ENCODE data around the gene AKT1.

The AKT1 gene

DNA sequence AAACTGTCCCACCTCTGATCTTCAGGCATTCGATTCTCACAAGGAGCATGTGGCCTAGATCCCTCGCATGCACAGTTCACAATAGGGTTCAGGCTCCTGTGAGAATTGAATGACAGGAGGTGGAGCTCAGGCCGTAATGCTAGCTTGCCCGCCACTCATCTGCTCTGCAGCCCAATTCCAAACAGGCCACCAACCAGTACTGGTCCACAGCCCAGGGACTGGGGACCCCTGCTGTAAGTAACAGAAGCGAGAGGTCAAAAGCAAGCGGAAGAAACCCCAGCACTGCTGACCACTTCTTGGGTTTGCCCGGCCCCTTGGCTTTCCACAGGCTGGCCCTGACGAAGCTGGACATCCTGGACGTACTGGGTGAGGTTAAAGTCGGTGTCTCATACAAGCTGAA is 51.1 kb downstream of the AKT1 start:
- H3K4me3 ChIP-seq (replicated peaks; ENCODE audit: low read depth, low read length), result no peak overlapping the region
- no peak for TF ChIP-seq CTCF (IDR thresholded peaks at IDR 0.05; ENCODE audit: low read length, missing control alignments)
- DNase-seq (ENCODE audit: low read depth), result no peak

DNA sequence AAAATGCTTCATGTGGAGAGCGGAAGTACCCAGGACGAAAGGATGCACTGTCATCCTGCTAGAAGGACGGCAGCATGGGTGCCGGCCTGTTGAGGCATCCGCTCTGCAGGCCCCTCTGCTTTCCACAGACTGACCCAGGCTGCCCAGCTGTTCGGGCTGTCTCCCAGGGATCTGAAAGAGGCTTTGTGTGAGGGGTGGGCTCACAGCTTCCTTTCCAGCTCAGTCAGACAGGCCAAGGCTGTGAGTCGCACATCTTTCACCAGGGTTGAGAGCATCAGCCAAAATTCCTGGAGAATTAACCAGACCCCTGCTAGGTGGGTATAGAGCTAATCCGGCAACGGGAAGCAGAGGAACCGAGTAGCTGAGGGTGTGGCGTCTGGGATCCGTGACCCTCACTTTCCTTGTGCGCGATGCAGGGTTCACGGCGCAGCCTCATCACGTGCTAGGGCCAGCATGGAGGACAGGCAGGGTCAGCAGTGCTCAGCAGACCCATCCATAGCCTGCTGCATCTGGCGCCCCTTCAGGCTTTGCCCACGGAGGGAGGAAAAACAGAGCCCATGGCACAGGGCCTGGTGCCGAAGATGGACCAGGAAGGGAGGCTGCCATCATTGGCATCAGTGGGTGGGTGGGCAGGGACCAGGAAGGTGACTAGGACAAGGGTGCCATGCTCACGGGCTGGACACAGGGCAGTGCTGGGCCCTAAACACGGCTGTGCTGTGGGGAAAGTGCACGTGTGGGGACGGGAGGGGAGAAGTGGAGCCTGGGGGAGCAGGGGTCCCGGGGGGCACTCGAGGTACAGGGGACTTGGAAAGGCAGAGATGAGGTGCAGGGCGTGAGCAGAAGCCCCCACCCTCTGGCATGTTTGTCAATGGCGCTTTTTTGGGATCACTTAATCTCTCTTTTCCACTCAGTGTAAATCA is 51.8 kb downstream of the AKT1 start:
- TF ChIP-seq CTCF (IDR thresholded peaks at IDR 0.05; ENCODE audit: low read length, missing control alignments), result no peak
- no peak for DNase-seq (ENCODE audit: low read depth)
- H3K4me3 ChIP-seq (replicated peaks; ENCODE audit: low read depth, low read length), result no peak overlapping the region

- DNase-seq (ENCODE audit: low read depth), result no peak
- no peak overlapping the region for H3K4me3 ChIP-seq (replicated peaks; ENCODE audit: low read depth, low read length)
- no peak for TF ChIP-seq CTCF (IDR thresholded peaks at IDR 0.05; ENCODE audit: low read length, missing control alignments)
Observed at GRCh38 chr14:104742586-104743455, 52.7 kb downstream of the AKT1 start.

- TF ChIP-seq CTCF (IDR thresholded peaks at IDR 0.05; ENCODE audit: low read length, missing control alignments), result no peak
- DNase-seq (ENCODE audit: low read depth), result no peak
- no peak overlapping the region for H3K4me3 ChIP-seq (replicated peaks; ENCODE audit: low read depth, low read length)
Observed at GRCh38 chr14:104741803-104742251, 53.7 kb downstream of the AKT1 start.

DNA sequence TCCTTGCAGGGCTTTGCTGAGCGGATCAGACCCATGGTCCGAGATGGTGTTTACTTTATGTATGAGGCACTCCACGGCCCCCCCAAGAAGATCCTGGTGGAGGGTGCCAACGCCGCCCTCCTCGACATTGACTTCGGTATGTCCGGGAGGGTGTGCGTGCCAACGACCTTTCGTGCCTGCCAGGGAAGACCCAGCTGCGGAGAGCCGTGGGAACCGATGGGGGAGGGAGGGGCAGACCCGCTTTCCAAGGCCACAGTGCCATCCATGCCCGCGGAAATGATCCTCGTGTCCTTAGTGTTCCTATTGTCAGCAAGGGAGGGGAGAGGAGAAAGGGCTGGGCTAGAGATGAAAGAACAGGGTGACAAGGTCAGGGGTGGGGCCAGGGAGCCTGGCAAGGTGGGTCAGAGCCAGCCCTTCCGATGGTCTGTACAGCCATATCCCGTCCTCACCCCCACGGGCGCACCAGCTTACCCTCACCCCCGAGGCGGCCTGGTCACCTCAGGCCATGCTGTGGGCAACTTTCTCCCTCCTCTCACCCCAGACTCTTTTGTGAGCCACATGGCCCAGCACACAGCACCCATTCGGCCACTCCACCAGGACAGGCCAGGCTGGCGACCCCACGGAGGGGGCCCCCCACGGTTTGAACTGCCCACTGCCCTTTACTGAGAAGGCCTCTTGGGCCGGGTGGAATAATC is 54.3 kb downstream of the AKT1 start:
- TF ChIP-seq CTCF (IDR thresholded peaks at IDR 0.05; ENCODE audit: low read length, missing control alignments), result no peak
- no peak for DNase-seq (ENCODE audit: low read depth)

More for the DNA sequence above, 54.3 kb downstream of the AKT1 start:
- no peak overlapping the region for H3K4me3 ChIP-seq (replicated peaks; ENCODE audit: low read depth, low read length)
